Mucosa of descending colon (tissue), 3 donors: ENCODE results near the gene ZNF469. TPM values are rescaled to one million over a fixed set of nuclear protein-coding genes. Genes with fewer than 3 reads are reported as not detected.
A peak's percentile ranks its signal among the peaks of the same experiment; 100 is the strongest.

ENCODE experiments used
- ATAC-seq: fragments of 200-7000 bp; cut with Tn5 transposase; one replicate; pipeline ENCODE4 v1.9.1; 2020; ENCODE audit warnings: mild to moderate bottlenecking, moderate library complexity
- DNase-seq, 3 donors: peaks; one replicate each; pipeline ENCODE4 v3.0.0-alpha.2; 2020
- H3K36me3 ChIP-seq: fragments of 200-600 bp; one replicate; pipeline ENCODE4 v1.8.0; 2021; ENCODE audit warnings: low read depth, mild to moderate bottlenecking
- H3K4me1 ChIP-seq: fragments of 200-600 bp; one replicate; pipeline ENCODE4 v1.8.0; 2021; ENCODE audit warnings: low read depth, mild to moderate bottlenecking
- H3K4me3 ChIP-seq: fragments of 200-600 bp; one replicate; pipeline ENCODE4 v1.8.0; 2021; ENCODE audit warnings: mild to moderate bottlenecking
- H3K9me3 ChIP-seq: fragments of 200-600 bp; one replicate; pipeline ENCODE4 v1.8.0; 2021; ENCODE audit warnings: mild to moderate bottlenecking
- intact Hi-C, 2 donors: fragments of 100-400 bp; cut with DNase I in 1 of 2; cut with micrococcal nuclease in 1 of 2; formaldehyde crosslinking; loops; one replicate each; pipeline versions ENCODE4 v1.11.0 to v1.11.1; 2022; cut with DNase I, micrococcal nuclease
- total RNA-seq, 3 donors: library from RNA; stranded (reverse); fragmentation: NEBNext Ultra II Directional in 2 of 3; extraction: Animal tissue kit (Norgen Biotek cat#: 25700) in 2 of 3; gene quantifications; one replicate each; pipeline versions ENCODE4 v1.2.1 to v1.2.4, GENCODE V29; 2021 to 2023
- TF ChIP-seq, protein P1 (sequence below): fragments of 200-600 bp; IDR thresholded peaks from one replicate; pipeline ENCODE4 v1.8.0; 2022; ENCODE audit warnings: antibody characterized with exemption, mild to moderate bottlenecking
- donor health status: DM: no; HTN: no; CAD: no; lungs with moderate emphysema.
- donor health status: DM: no; HTN: no; CAD: no.
- donor health status: DM: no; HTN: yes; CAD: no.

Gene ZNF469
- total RNA-seq, 3 donors from 2014 or later: 0.35 to 1.4 (median 0.51) TPM

DNA sequence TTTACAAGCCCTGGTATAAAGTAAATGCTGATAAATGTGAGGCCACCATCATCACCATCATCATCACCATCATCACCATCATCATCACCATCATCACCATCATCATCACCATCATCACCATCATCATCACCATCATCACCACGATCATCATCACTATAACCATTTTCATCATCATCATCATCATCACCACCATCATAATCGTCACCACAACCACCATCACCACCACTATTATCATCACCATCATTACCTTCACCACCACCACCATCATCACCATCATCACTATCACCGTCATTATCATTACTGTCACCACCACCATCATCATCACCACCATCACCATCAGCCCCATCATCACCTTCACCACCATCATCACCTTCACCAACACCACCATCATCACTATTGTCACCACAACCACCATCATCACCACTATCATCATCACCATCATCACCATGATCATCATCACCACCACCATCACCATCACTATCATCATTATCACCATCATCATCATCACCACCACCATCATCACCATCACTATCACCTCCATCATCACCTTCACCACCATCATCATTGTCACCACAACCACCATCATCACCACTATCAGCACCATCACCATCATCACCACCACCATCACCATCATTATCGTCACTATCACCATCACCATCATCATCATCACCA, 16.6 kb upstream of the ZNF469 start:
- H3K4me3 ChIP-seq: no peak overlapping the region
- no peaks in the 10 kb centered on the region for H3K36me3 ChIP-seq
- ATAC-seq (no peak), DNase-seq (no peak)
- intact Hi-C loops: no loop called here
- TF ChIP-seq, protein P1, sequence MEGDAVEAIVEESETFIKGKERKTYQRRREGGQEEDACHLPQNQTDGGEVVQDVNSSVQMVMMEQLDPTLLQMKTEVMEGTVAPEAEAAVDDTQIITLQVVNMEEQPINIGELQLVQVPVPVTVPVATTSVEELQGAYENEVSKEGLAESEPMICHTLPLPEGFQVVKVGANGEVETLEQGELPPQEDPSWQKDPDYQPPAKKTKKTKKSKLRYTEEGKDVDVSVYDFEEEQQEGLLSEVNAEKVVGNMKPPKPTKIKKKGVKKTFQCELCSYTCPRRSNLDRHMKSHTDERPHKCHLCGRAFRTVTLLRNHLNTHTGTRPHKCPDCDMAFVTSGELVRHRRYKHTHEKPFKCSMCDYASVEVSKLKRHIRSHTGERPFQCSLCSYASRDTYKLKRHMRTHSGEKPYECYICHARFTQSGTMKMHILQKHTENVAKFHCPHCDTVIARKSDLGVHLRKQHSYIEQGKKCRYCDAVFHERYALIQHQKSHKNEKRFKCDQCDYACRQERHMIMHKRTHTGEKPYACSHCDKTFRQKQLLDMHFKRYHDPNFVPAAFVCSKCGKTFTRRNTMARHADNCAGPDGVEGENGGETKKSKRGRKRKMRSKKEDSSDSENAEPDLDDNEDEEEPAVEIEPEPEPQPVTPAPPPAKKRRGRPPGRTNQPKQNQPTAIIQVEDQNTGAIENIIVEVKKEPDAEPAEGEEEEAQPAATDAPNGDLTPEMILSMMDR: no peak
- no peaks in the 10 kb centered on the region for H3K9me3 ChIP-seq
- H3K4me1 ChIP-seq: no peaks in the 10 kb centered on the region

DNA sequence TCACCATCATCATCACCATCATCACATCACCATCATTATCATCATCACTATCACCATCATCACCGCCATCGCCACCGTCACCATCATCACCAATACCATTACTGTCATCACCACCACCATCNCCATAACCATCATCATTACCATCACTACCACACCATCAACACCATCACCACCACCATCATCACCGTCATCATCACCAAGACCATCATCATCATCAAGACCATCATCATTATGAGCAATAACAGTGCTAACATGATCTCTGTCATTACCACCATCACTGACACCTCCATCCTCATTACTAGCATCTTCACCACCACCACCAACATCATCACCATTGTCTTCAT, 16.1 kb upstream of the ZNF469 start:
- TF ChIP-seq, protein P1: no peak
- Histone ChIP-seq H3K4me1 (no peaks in the 10 kb centered on the region), H3K4me3 (no peak overlapping the region), H3K36me3 (no peaks in the 10 kb centered on the region), H3K9me3 (no peaks in the 10 kb centered on the region)
- DNase-seq (no peak), ATAC-seq (no peak)
- intact Hi-C loops: no loop called here

DNA sequence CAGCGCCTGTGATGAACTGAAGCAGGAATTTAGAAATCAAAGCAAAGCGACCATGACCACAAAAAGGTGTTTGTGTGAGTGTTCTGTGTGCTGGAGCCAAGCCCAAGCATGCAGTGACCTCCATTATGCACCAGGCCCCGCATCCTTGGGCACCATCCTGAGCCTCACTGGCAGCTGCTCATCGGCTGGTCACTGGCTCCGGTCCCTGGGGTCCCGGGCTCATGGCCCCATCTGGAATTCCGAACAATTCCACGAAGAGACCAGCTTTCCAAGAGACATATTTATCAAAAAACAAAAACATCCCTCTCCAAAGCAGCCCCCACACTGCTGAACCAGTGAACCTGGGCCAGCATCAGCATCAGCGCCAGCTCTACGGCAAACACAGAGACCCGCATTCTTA, 15.2 kb upstream of the ZNF469 start:
- no peak for ATAC-seq
- TF ChIP-seq, protein P1: no peak
- peak in 1 of 3 donors; percentile 17 for DNase-seq
- intact Hi-C loops: no loop called here
- no peaks in the 10 kb centered on the region for H3K4me1 ChIP-seq
- H3K36me3 ChIP-seq: no peaks in the 10 kb centered on the region
- no peak overlapping the region for H3K4me3 ChIP-seq
- no peaks in the 10 kb centered on the region for H3K9me3 ChIP-seq

DNA sequence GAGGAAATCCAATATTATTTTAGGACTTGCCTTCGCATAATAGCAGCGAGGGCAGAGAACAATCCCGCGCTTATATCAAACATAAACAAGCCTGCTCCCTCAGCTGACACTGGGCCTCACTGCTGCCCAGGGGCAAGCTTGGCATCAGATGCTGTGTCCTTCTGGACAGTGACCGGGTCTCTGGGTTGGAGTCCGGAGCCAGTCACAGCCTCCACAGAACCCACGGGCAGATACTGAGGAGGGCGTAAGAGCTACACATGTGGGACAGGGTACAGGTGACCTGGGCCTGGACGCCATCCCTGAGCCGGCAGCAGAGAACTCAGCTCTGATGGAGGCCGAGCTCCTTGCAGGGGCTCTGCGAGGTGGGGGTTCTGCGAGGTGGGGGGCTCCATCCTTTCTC, 14.7 kb upstream of the ZNF469 start:
- H3K4me1 ChIP-seq: no peaks in the 10 kb centered on the region
- no peaks in the 10 kb centered on the region for H3K9me3 ChIP-seq
- TF ChIP-seq, protein P1: no peak
- H3K4me3 ChIP-seq: no peak overlapping the region
- no peak for ATAC-seq
- intact Hi-C loops: no loop called here
- H3K36me3 ChIP-seq: no peaks in the 10 kb centered on the region
- DNase-seq: peak in 2 of 3 donors; percentile 5 to 21

DNA sequence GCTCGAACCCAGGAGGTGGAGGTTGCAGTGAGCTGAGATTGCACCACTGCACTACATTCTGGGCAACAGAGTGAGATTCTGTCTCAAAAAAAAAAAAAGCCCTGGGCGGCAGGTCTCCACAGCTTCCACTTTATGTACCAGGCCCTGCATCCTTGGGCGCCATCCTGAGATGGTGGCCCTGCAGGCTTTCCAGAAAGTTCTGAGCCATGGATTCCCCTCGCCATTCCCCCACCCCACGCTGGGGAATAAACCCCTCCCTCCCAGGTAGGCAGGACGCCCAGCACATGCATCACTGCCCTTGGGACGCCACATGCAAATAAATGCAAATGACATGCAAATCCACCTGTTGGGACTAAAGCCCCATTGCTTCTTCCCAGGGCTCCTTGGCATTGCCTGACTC, 13.8 kb upstream of the ZNF469 start:
- no peaks in the 10 kb centered on the region for H3K9me3 ChIP-seq
- no peak for ATAC-seq

More for the DNA sequence above, 13.8 kb upstream of the ZNF469 start:
- H3K4me1 ChIP-seq: no peaks in the 10 kb centered on the region
- no peaks in the 10 kb centered on the region for H3K36me3 ChIP-seq
- intact Hi-C loops: no loop called here
- no peak overlapping the region for H3K4me3 ChIP-seq
- TF ChIP-seq, protein P1: no peak
- DNase-seq: peak in 1 of 3 donors; percentile 10
